ENCODE data around the gene TRIM43.
"Not testable (repeated sequence)": the region's sequence is repeated elsewhere in the genome, so short reads cannot be mapped to it uniquely, and the experiment has no call there.

Gene TRIM43

DNA sequence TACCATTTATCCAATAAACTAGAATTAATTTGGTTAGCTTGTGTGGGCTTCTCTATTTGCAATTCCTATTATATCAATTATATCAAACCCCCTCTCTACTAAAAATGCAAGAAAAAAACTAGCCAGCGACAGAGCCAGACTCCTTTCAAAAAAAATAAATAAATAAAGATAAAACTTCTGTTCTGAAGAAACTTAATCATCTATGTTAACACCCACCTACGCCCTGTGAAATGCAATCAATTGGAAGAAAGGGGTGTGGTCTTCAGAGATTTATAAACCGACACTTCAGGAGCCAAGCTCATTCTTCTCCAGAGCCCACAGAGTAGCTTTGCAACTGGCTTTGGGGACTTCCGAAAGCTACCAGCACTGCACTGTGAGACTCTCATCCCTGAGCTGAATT, at the start of gene TRIM43:
TSS of gene TRIM43 (plus strand) at position 301 of the 400 bp plus-strand sequence. CDS start 2,023 bp downstream, outside the sequence.
- FAIRE-seq; DNase-seq (ENCODE audit: insufficient read length, low spot score): not testable (repeated sequence)

GRCh38 chr2:95551055-95551568, 40.7 kb upstream of the TRIM43 start:
- FAIRE-seq (no peak), DNase-seq (ENCODE audit: insufficient read length, low spot score) (no peak)
- no peak for TF ChIP-seq POLR2A (IDR thresholded peaks at IDR 0.05; ENCODE audit: low read depth, low read length)

DNA sequence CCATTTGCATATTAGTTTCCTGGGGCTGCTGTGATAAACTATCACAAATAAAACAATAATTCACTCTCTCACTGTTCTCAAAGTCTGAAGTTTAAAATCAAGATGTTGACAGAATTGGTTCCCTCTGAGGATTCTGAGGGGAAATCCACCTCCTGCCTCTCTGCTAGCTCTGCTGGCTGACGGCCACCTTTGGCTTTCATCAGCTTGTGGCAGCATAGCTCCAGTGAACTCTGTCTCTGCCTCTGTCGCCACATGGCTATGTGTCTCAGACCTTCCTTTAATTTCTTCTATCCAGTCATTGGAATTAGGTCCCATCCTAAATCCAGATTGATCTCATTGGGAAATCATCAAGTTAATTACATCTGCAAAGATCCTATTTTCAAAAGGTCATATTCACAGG, 38.9 kb upstream of the TRIM43 start:
- DNase-seq (ENCODE audit: insufficient read length, low spot score), result no peak
- no peak for TF ChIP-seq POLR2A (IDR thresholded peaks at IDR 0.05; ENCODE audit: low read depth, low read length)
- FAIRE-seq, result peak; percentile 94

GRCh38 chr2:95569170-95569569, 22.6 kb upstream of the TRIM43 start:
- DNase-seq (ENCODE audit: insufficient read length, low spot score), result no peak
- FAIRE-seq, result no peak
- no peak for TF ChIP-seq POLR2A (IDR thresholded peaks at IDR 0.05; ENCODE audit: low read depth, low read length)

GRCh38 chr2:95573866-95574265, 17.9 kb upstream of the TRIM43 start:
- TF ChIP-seq POLR2A (IDR thresholded peaks at IDR 0.05; ENCODE audit: low read depth, low read length), result no peak
- FAIRE-seq, result no peak
- DNase-seq (ENCODE audit: insufficient read length, low spot score), result no peak

- no peak for TF ChIP-seq POLR2A (IDR thresholded peaks at IDR 0.05; ENCODE audit: low read depth, low read length)
- FAIRE-seq (no peak), DNase-seq (ENCODE audit: insufficient read length, low spot score) (no peak)
These were observed 17.3 kb upstream of the TRIM43 start for GRCh38 chr2:95574506-95574905.

DNA sequence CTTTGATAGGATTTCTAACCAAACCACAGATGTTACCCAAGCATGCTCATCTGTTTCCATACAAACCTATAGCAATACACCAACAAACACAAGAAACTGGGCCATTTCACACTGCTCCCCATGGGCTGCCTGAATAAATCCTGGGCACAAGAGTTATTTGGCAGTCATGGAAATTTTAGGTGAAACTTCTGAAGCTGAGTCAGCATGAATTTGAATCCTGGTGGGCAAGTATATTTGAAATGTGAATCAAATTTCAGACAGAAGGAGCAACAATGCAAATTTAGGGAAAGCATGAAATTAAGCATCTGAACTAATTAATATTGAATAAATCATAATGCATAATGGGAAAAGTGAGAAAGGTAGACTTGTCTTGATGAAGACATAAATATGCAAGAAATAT, 15.9 kb upstream of the TRIM43 start:
- FAIRE-seq (no peak), DNase-seq (ENCODE audit: insufficient read length, low spot score) (no peak)
- TF ChIP-seq POLR2A (IDR thresholded peaks at IDR 0.05; ENCODE audit: low read depth, low read length), result no peak

- TF ChIP-seq POLR2A (IDR thresholded peaks at IDR 0.05; ENCODE audit: low read depth, low read length), result no peak
- FAIRE-seq (no peak), DNase-seq (ENCODE audit: insufficient read length, low spot score) (no peak)
These were observed 13.3 kb upstream of the TRIM43 start for GRCh38 chr2:95578539-95578938.

- DNase-seq (ENCODE audit: insufficient read length, low spot score), result not testable (repeated sequence)
- FAIRE-seq, result peak; percentile 66
These were observed 8.3 kb upstream of the TRIM43 start for GRCh38 chr2:95583545-95583944.

DNA sequence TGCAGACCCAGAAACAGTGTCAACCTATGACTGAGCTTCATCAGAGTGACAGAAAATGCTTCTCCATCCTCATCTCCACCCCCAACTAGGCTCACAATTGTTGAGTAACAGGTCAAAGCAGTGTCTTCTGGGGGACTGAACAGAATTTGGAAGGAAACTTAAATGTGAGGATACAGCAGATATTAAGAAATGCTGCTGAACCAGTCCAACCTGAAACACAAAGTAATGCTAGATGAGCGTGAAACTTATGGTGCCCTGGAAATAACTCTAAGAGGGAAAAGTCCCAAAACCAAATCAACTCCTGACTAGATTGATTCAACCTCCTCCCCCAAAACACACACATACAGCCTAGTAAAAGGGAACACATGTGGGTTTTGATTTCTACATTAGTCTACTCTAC, 7.5 kb upstream of the TRIM43 start:
- not testable (repeated sequence) for FAIRE-seq; DNase-seq (ENCODE audit: insufficient read length, low spot score)

GRCh38 chr2:95589777-95590536, 1.8 kb upstream of the TRIM43 start:
- not testable (repeated sequence) for FAIRE-seq; DNase-seq (ENCODE audit: insufficient read length, low spot score)

DNA sequence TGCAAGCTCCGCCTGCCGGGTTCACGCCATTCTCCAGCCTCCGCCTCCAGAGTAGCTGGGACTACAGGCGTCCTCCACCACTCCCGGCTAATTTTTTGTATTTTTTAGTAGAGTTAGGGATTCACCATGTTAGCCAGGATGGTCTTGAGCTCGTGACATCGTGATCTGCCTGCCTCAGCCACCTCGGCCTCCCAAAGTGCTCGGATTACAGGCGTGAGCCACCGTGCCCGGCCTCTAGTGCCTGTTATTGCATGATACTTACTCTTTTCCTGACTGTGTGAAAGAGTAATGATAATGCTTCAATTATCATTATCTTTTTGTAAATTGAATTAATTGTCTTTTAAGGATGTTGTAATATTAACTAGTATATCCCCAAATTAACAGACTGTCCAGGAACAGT, 1.2 kb downstream of the TRIM43 start:
- not testable (repeated sequence) for FAIRE-seq; DNase-seq (ENCODE audit: insufficient read length, low spot score)

- FAIRE-seq; DNase-seq (ENCODE audit: insufficient read length, low spot score): not testable (repeated sequence)
These were observed 3.2 kb downstream of the TRIM43 start for GRCh38 chr2:95595012-95595411.

DNA sequence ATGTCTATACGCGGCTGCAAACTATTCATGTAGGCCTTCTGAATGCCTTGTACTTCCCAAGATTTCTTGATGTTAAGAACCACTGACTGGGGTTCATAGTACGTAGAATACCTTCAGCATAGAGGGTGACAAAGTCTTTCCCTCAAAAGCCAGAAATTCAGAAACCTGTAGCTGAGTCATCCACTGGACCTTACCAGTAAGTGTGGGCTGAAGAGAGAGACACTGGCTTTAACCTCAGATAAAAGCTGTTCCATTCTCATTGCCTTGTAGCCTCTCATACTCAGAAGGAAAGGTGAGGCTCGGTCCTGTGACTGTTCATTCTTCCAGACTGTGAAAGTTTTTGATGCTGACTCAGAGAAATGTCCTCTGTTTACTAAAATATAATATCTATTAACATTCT, 9.5 kb downstream of the TRIM43 start:
- FAIRE-seq, result peak; percentile 86
- not testable (repeated sequence) for DNase-seq (ENCODE audit: insufficient read length, low spot score)

- not testable (repeated sequence) for DNase-seq (ENCODE audit: insufficient read length, low spot score); FAIRE-seq
These were observed 10.3 kb downstream of the TRIM43 start for GRCh38 chr2:95602146-95602545.

GRCh38 chr2:95608356-95608755, 16.6 kb downstream of the TRIM43 start:
- FAIRE-seq; DNase-seq (ENCODE audit: insufficient read length, low spot score): not testable (repeated sequence)

DNA sequence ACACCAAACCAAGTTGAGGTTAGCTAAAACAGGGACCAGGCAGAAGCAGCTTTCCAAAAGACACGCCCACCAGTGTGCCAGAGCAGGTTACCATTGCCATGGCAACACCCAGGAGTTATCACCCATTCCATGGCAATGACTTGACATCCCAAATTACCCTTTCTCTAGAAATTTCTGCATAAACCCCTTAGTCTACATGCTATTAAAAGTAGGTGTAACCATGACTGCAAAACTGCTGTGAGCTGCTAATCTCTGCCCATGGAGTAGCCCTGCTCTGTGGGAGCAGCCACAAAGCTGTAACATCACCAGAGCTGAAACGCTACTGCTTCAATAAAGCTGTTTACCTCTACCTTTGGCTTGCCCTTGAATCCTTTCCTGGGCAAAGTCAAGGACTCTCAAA, 18.0 kb downstream of the TRIM43 start:
- FAIRE-seq; DNase-seq (ENCODE audit: insufficient read length, low spot score): not testable (repeated sequence)

DNA sequence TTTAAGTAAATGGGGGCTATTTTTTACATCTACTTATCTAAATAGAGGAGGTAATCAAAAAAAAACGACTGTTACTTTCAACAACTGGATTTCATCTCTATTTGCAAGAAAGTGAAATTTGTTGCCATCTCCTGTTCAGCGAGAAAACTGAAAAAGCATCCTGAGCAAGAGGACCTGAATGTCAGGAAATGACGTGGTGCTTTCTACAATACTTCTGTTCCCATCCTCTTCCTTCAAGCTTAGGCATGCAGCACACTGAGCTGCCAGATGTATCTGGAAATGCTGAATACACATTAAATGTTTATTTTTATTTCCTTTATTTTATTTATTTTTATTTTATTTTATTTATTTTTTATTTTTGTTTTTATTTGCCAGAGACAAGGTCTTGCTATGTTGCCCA, 21.2 kb downstream of the TRIM43 start:
- peak; percentile 84 for FAIRE-seq
- DNase-seq (ENCODE audit: insufficient read length, low spot score), result not testable (repeated sequence)

- not testable (repeated sequence) for FAIRE-seq; DNase-seq (ENCODE audit: insufficient read length, low spot score)
These were observed 30.9 kb downstream of the TRIM43 start for GRCh38 chr2:95622728-95623127.

DNA sequence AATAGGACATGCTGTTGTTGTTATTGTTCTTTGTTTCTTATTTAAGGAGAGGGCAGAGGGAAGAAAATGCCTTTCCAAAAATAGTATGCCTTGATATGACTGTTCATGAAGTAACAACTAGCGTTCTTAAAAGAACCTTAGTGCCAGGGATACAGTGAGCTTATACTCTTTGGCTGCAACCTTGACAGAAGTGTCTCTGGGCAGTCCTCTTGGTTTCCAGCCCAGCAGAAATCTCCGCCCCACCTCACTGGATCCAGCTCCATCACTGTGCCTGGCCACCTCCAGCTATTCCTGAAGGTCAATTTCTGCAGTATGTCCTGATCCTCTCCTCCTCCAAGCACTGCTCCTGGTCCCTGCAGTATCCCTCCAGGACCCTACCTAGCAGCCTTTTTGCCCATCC, 39.2 kb downstream of the TRIM43 start:
- not testable (repeated sequence) for DNase-seq (ENCODE audit: insufficient read length, low spot score); FAIRE-seq

Data from H54 (cell line).